Lower leg skin (tissue), 4 donors: ENCODE data around the gene SMC1B. TPM values are rescaled to one million over a fixed set of nuclear protein-coding genes. Genes with fewer than 3 reads are reported as not detected.

Source experiments
- DNase-seq, 2 donors: peaks; one replicate each; pipeline ENCODE4 v3.0.0-alpha.2; 2019; ENCODE audit warnings: low spot score in 2 of 2
- H3K4me3 ChIP-seq: fragments of 200-600 bp; sonication (generic); 2 replicates; pipeline ENCODE4 v1.5.1; 2017; ENCODE audit warnings: mild to moderate bottlenecking, low read depth; ENCODE audit not compliant: poor library complexity, severe bottlenecking
- CTCF ChIP-seq, 3 donors: fragments of 450-650 bp; IDR thresholded peaks; one replicate each; pipeline ENCODE4 v1.5.1; 2016; ENCODE audit warnings: antibody characterized with exemption in 3 of 3, mild to moderate bottlenecking in 3 of 3, moderate library complexity in 2 of 3
- POLR2A ChIP-seq, 2 donors: fragments of 450-650 bp; IDR thresholded peaks; one replicate each; pipeline ENCODE4 v1.6.1; 2016 to 2017; ENCODE audit warnings: antibody characterized with exemption in 2 of 2, mild to moderate bottlenecking in 1 of 2, moderate library complexity in 1 of 2
- WGBS, 2 donors: methylation state at CpG; one replicate each; pipeline ENCODE4 v1.1.5; 2018; 5-methylcytosine and 5-hydroxymethylcytosine counted together
- intact Hi-C: fragments of 100-400 bp; cut with DNase I; formaldehyde crosslinking; loops from one replicate; pipeline ENCODE4 v1.15.0; 2023; ENCODE audit warnings: low total_unique reads
- total RNA-seq, 4 donors: library from RNA; depleted of rRNA; stranded (reverse); fragments of >200 nt; gene quantifications; one replicate each; pipeline ENCODE4 v1.1.0, GENCODE V29; 2016

SMC1B gene
- total RNA-seq, 4 donors from 2014 or later: not detected

GRCh38 chr22:45337536-45337935, 75.9 kb downstream of the SMC1B start:
- no peak for TF ChIP-seq CTCF (IDR thresholded peaks at IDR 0.05)
- TF ChIP-seq POLR2A (IDR thresholded peaks at IDR 0.05): no peak
- intact Hi-C loops: no loop called here
- no peak for DNase-seq
- H3K4me3 ChIP-seq: no peak overlapping the region
- WGBS, 2 donors: 75 to 83% methylated on average over 9 of the region's 9 CpGs

GRCh38 chr22:45336971-45337431, 76.4 kb downstream of the SMC1B start:
- intact Hi-C loops: no loop called here
- peak; percentile 74 to 94 for DNase-seq
- H3K4me3 ChIP-seq: no peak overlapping the region
- WGBS, 2 donors: 19 to 39% methylated on average over 18 of the region's 18 CpGs
- TF ChIP-seq CTCF (IDR thresholded peaks at IDR 0.05) (no peak), POLR2A (IDR thresholded peaks at IDR 0.05) (no peak)

DNA sequence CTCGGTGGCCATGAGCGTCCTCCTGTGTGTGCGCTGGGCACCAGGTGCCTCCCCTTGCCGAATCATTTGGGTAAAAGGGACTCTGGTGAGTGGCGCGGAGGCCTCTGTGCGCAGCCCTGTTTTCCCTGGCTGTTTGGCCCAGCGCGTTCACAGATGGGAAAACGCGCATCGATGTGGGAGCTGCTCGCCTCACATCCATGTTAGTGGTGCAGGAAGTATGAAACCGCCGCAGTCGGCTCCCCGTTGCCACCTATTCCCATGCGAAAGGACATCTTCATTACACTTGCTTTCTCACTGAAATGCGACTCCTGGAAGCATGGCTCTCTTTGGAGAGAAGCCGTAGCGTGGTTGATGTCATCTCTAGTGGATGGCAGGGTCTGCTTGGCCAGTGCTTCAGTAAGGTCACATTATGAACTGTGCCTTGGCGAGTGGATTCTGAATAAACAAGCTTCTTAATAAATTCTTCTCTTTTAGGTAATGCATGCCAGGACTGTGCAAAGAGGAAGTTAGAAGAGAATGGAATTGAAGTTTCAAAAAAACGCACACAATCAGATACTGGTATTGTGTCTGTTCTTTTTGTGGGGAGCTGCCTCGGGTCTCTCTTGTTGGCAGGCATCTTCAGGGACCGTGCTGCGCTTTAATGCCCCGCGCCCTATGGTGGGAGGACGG, 77.4 kb downstream of the SMC1B start:
- WGBS, 2 donors: 71 to 79% methylated on average over 29 of the region's 29 CpGs
- peak in 1 of 2 donors; percentile 81 for DNase-seq
- TF ChIP-seq CTCF (IDR thresholded peaks at IDR 0.05): no peak
- no peak for TF ChIP-seq POLR2A (IDR thresholded peaks at IDR 0.05)
- intact Hi-C loops: no loop called here
- H3K4me3 ChIP-seq: no peak overlapping the region

DNA sequence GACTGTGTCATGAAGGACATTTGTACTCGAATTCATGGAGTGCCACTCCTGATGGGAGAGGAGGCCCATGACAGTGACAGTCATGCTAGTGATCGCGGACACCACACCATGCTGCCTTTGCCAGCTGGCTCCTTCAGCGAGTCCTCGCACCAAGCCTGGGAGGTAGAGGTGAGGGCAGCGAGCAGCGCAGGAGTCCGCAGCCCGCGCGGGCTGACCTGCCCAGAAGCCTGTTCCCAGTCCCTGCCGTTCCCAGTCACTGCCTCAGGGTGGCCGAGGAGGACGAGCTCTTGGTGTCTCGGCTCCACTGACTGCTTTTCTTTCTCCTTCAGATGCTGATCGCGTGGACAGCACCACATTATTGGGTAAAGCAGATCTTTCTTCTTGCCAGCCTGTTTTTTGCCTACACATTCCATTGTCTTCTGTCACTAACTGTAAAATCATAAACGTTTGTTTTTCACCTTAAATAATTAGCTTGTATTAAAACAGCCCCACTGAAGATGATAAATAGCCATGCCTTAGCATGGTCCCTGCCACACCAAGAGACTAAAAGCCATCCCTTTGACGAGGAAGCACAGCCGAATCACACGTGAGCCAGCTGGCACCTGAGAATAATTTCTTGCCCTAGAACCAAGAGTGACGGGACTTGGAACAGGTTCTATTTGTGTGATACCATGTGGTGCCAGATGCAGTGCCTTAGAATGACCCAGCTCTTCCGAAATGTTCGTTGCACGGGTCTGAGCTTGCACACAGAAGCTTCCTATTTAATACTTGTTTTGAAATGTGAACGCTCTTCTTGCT, 78.2 kb downstream of the SMC1B start:
- 39 to 45% methylated on average over 23 to 26 of the region's 26 CpGs for WGBS, 2 donors
- no peak overlapping the region for H3K4me3 ChIP-seq
- DNase-seq: peak in 1 of 2 donors; percentile 88
- TF ChIP-seq POLR2A (IDR thresholded peaks at IDR 0.05): no peak
- TF ChIP-seq CTCF (IDR thresholded peaks at IDR 0.05): no peak
- intact Hi-C loops: no loop called here

GRCh38 chr22:45334528-45334927, 78.9 kb downstream of the SMC1B start:
- no peak for DNase-seq
- 44 to 58% methylated on average over 9 of the region's 9 CpGs for WGBS, 2 donors
- intact Hi-C loops: no loop called here
- TF ChIP-seq CTCF (IDR thresholded peaks at IDR 0.05): no peak
- TF ChIP-seq POLR2A (IDR thresholded peaks at IDR 0.05): no peak
- H3K4me3 ChIP-seq: no peak overlapping the region
